GM18858 (cell line): ENCODE measurements around the gene GPR146.
A peak's percentile ranks its signal among the peaks of the same experiment; 100 is the strongest.
"Not testable (repeated sequence)": the region's sequence is repeated elsewhere in the genome, so short reads cannot be mapped to it uniquely, and the experiment has no call there.

Experiments used
- ATAC-seq: cut with Tn5 transposase; IDR thresholded peaks from one replicate; pipeline ENCODE4 v1.9.1; 2021; ENCODE audit not compliant: unreplicated experiment

Gene GPR146

DNA sequence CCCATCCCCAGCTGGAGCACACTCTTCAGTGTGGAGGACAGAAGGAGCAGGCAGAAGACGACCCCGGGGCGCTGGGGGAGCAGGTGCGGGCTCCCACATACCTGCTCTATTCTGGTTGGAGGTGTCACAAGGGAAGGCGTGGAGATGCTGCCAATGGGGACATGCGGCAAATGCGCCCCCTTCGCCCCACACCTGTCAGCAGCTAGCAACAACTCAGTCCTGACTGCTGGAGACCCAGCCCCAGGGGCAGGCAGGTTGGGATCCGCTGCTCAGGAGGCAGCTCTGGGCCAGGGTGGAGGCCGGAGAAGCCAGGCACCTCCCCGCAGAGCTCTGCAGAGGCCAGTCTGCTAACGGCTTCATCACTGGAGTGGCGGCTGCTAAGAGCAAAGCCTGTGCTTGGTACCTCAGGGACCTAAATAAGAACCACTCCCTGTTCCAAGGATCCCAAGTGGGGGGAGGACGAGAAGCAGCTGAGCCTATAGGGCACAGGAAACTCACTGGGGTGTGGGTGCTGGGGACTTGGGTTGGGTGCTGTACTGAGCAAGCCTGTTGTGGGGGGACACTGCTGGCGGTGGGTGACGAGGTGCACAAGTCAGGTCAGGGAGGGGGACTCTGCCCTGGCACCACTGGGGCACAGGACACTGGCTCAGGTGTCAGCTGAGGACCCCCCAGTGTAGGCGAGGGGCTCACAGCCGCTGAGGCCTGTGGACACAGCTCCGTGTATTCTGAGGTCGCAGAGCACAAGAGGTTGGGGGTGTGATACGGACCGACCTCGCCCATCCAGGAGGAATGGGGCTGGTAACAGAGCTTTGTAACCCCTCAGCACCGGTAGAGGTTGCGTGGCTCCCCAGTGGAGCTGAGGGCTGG, 19.2 kb upstream of the GPR146 start:
- ATAC-seq, result no peak

DNA sequence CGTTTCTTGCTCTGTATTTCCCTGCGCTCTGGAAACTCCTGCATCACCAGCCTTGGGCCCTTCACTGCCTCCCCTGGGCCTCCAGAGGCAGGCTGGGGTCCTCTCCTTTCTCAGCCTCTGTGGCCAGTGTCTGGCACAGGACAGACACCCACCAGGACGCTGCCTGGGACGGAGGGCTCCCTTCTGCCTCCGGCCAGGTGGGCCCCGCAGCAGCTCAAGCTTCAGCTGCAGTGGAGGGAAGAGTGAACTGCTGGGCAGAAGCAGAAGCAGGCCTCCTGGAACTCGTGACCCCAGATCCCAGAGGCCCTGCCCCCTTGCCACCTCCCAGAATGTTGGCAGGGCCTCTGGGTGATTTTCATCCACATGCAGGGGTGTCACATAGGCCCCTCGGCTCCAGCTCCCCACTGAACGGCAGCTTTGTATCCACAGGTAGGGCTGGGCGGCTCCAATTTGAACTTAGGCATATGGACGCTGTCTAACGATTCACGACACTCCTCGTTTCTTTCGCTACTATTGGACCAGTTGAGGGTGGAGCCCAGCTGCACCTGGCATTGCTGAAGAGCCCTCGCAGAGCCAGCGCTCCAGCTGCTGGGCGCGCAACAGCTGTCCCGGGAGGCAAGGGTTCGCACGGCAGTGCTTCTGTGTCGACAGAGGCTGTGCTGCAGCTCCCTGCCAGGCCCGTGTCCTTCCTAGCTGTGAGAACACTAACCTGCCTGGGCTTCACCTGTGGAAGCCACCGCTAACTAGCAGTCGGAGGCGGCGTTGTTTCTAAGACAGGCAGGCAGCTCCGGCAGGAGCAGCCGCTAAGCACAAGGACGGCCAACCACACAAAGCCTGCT, 18.4 kb upstream of the GPR146 start:
- ATAC-seq, result no peak

GRCh38 chr7:1026721-1027161, 17.6 kb upstream of the GPR146 start:
- no peak for ATAC-seq

DNA sequence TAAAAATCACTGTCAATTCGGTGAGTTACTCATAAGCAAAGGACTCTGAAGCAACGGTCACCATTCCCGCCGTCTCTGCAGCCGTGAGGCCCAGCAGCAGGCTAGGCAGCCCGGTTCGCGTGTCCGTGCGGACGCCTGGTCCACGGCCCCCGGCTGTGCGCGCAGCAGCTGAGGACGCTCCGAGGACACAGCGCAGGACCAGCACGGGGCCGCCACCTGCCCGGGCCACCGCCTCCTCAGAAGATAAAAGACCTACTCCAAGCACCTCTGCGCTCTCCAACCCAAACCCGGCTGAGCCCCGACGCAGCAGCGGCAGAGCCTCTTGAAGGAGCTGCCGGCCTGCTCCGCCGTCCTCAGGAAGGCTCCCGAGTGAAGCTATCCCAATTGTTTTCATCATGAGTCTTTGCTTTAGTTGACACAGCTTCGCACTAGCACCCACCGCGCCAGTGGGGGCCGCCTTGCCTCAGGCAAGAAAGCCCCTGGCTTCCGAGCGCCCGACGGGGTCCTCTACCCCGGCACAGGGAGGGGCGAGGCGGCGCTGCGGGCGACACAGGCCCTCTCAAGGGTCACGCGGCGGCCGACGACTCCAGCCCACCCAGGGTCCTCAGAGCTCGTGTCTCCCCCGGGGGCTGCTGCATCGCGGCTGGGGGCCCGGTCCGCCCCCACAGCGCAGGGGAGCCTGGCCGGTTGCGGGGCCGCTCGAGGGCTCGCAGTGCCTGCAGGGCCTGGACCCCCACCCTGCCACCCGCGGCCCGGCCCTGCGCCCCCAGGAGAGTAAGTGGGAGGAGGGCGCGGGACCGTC, 16.9 kb upstream of the GPR146 start:
- ATAC-seq, result no peak

DNA sequence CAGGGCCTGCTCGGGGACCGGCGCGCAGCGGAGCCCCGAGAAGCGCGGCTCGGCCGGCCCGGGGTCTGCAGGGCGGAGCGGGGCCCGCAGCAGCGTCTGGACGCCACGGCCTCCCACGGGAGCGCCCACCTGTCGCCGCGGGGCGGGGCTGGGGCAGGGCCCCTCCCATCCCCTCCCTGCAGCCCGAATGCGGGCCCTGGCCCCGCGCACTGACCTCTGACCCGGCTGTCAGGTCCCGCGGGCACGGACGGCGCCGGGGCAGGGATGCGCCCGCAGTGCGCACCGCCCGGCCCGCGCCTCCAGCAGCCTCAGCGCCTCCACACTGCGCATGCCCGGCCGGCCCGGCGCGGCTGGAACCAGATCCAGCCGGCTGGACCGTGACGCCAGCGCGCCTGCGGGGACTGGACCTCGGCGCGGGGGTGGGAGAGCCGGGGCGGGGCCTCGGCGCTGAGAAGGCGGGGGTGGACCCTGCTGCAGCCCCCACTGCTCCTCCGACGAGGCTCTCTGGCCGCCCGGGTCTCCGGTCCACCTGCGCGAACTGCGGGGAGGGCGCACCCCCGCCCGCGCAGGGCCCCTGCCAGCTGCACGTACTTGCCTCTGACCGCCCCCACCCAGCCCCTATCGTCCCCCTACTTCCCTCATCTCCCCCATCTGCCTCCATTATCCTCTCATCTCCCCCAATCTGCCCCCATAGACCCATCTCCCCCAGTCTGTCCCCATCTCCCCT, 16.1 kb upstream of the GPR146 start:
- ATAC-seq, result peak; percentile 34

- no peak for ATAC-seq
Measured at GRCh38 chr7:1028775-1029636, 15.3 kb upstream of the GPR146 start.

- ATAC-seq, result no peak
Measured at GRCh38 chr7:1029637-1030443, 14.5 kb upstream of the GPR146 start.

GRCh38 chr7:1030444-1031070, 13.8 kb upstream of the GPR146 start:
- no peak for ATAC-seq

DNA sequence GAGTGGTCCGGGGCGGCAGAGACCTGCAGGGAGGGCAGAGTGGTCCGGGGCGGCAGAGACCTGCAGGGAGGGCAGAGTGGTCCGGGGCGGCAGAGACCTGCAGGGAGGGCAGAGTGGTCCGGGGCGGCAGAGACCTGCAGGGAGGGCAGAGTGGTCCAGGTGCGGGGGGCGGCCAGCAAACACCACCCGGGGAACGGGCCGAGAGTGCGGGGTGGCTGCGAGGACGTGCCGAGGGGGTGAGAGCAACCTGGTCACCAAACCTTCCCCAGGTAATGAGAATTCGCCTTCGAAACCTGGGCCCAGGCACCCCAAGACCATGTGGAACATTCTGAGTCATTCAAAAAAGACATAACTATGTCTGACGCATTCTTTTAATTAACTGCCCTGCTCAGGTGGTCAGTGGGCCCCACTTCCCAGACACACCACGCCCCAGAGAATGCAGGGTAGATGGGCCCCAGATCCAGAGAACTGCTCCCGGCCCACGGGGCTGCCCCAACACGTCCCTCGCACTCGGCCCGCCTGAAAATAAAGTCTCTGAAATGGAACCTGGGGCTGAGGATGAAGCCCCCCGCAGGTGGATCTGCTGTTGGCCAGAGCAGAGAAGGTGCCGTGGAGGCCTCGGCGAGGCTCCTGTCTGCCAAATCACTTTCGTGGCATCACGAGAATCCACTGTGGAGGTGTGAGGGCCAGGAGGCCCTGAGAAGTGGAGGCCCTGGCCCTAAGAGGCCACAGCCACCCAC, 12.5 kb upstream of the GPR146 start:
- ATAC-seq, result no peak

DNA sequence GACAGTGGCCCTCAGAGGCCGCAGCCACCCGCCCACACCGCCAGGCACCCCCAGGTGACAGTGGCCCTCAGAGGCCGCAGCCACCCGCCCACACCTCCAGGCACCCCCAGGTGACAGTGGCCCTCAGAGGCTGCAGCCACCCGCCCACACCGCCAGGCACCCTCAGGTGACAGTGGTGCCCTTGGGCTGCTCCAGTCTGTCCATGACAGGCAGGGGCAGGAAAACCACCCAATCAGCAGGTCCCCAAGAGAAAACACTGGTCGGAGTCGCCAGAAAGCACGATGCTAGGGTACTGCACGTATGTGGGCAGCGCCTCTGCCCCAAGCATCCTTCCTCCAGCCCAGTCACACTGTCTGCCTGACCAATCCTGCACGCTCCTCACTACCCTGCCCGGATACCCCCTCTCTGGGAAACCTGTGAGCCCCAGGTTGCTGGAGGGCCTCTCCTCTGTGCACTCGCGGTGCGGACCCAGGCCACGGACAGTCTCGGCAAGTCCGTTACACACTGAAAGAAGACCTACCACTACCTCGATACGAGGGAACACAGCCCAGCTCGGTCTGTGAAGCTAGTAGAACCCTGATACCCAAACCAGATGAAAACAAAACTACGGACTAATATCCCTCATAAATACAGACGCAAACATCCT, 11.7 kb upstream of the GPR146 start:
- ATAC-seq, result no peak

GRCh38 chr7:1033546-1034145, 10.7 kb upstream of the GPR146 start:
- no peak for ATAC-seq

GRCh38 chr7:1034769-1035168, 9.6 kb upstream of the GPR146 start:
- not testable (repeated sequence) for ATAC-seq

DNA sequence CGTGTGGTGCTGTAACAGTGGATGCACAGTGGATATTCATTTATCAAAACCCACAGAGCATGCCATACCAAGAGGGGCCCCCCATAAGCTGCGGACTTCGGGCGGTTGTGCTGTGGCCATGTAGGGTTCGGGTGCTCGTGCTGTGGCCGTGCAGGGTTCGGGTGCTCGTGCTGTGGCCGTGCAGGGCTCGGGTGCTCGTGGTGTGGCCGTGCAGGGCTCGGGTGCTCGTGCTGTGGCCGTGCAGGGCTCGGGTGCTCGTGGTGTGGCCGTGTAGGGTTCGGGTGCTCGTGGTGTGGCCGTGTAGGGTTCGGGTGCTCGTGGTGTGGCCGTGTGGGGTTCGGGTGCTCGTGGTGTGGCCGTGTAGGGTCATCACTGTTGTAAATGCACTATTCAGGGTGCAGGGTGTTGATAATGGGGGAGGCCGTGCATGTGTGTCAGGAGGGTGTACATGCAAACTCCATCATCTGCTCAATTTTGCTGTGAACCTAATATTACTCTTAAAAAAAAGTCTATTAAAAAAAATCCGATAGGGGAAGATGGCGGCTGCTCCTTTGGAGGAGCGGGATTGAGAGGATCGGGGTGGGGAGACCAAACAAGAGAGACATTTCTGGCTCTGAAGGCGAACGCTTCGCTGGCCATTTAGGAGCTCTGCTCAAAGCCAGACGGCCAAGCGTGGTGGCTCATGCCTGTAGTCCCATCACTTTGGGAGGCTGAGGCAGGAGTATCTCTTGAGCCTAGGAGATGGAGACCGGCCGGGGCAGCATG, 8.0 kb upstream of the GPR146 start:
- not testable (repeated sequence) for ATAC-seq

- not testable (repeated sequence) for ATAC-seq
Measured at GRCh38 chr7:1040233-1040632, 4.1 kb upstream of the GPR146 start.

DNA sequence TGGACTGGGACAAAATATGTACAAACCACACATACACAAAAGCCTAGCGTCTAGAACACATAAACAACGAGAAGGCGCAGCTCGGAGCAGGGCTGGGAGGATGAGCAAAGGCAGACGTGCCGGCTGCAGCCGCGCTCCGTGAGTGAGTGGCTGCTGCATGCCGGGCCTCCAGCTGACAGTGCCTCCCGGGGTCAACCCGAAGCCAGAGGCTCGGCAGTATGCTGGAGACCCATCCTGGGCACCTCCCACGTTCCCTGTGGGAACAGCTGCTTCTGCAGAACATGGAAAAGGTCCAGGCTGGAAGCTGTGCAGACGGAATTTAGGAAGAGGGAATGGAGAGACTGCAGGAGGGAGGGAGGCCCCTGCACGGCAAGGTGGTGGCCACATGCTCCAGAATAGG, 3.6 kb upstream of the GPR146 start:
- no peak for ATAC-seq
